Measurements from ENCODE around the gene SYT8. TPM values are rescaled to one million over a fixed set of nuclear protein-coding genes. Genes with fewer than 3 reads are reported as not detected.

Gene SYT8
- total RNA-seq, 1 experiment from 2014 or later: not detected

DNA sequence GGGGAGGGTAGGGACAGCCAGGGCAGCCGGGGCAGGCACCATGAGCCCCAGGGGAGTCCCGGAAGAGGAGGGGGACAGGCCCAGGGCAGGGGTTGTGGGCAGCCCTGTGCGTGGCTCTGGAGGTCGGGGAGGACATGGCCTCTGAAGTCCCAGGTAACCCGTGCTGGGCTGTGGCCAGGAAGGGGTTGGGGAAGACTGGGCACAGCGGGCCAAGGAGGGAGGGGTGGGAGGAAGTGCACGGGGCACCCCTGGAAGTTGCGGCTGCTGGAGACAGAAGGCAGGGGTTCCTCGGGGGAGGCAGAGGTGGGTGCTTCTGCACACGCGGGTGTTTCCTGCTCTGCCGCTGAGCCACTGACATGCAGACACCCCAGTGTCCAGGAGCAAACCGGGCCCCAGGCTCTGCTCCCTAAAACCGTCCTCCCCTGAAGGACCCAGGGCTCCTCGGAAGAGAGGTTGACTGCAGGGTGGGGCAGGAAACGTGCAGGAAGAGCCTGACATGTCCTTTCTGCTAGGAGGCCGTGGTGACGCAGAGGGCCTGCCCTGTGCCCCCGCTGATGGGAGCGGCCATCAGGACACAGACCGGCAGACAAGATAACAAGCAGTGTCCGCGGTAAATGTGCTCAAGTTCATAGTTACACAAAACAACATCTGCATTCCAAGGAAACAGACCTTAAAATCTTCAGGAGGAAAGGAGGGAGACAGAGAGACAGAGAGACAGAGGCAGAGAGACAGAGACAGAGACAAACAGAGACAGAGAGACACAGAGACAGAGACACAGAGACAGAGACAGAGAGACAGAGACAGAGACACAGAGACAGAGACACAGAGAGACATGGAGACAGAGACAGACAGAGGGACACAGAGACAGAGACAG, 9.7 kb downstream of the SYT8 start:
- no peak for DNase-seq (ENCODE audit: low spot score)

DNA sequence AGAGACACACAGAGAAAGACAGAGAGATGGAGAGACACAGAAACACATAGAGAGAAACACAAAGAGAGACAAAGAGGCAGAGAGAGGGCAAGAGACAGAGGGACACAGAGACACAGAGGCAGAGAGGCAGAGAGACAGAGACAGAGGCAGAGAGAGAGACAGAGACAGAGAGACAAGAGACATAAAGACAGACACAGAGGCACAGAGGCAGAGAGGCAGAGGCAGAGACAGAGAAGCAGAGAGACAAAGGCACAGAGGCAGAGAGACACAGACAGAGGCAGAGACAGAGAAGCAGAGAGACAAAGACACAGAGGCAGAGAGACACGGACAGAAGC, 10.3 kb downstream of the SYT8 start:
- no peak for DNase-seq (ENCODE audit: low spot score)

DNA sequence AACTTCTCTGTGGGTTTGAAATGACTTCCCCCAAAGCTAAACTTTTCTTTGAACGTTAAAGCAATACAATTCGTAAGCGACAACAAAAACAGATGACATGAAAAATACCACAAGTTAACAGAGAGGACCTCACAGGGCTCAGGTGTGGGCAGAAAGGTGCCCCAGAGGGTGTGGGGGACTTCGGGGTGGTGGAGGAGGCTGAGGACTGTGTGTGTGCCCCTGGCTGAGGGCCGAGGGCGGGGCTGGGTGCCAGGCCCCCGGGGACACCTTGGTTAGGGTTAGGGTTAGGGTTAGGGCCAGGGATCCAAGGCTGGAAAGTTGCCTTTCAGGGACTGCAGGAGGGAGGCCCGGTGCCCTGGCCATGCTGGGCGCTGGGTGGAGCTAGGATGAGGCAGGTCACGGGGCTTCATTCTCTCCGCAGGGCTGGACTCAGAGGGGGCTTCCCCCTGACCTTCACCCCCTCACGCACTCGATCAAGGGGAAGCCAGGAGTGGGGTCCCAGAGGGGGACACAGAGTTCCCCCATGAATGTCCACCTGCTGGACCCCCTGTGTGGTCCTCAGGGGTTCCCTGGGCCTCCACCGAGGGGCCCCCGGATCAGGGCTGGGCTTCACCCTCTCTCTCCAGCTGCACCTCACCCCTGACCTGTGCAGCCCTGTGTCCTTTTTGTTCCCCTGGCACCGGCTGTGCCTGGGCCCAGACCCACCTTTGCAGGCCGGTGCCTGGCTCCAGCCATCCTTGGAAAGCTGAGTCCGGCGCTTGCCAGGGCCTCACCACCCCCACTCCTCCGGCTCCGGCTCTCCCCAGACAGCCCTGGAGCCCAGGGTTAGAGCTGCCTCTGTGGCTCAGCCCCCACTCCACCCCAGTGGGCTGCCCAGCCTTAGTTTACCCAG, 11.0 kb downstream of the SYT8 start:
- no peak for DNase-seq (ENCODE audit: low spot score)

- DNase-seq (ENCODE audit: low spot score): no peak
Observed at GRCh38 chr11:1846453-1846932, 11.7 kb downstream of the SYT8 start.

GRCh38 chr11:1847006-1847735, 12.4 kb downstream of the SYT8 start:
- no peak for DNase-seq (ENCODE audit: low spot score)

GRCh38 chr11:1847926-1848639, 13.3 kb downstream of the SYT8 start:
- DNase-seq (ENCODE audit: low spot score): no peak

- no peak for DNase-seq (ENCODE audit: low spot score)
Observed at GRCh38 chr11:1848640-1849430, 14.0 kb downstream of the SYT8 start.

DNA sequence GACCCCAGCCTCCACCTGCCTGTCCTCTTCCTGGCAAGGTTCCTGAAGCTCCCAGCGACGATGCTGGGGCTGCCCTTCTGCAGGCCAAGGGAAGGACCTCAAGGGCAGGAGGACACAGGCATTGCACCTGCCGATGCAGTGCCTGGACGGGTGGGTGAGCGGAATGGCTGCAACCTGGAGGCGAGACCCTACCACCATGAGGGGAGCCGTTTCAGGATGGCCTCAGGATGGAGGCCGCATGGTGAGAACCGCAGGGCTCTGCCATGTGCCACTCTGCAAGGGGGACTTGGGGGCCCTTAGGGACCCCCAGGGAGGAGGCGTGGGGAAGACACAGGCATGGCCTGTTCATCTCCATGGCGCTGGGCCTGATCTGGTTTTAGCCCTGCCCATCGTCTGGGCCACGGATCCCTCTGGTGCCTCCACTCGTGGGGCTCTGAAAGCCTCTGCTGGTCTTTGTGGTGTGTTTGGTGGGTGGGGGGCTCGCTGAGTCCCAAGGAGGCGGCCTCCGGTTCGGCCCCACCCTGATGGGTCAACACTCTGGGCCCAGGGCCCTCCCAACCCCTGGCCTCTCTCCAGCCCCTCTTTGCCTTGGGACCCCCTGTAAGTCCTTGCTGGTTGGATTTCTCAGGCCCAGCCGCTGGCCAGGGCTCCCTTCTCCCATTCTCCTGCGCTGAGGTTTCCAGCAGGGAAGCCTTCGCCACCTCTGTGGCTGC, 16.8 kb downstream of the SYT8 start:
- DNase-seq (ENCODE audit: low spot score): no peak

DNA sequence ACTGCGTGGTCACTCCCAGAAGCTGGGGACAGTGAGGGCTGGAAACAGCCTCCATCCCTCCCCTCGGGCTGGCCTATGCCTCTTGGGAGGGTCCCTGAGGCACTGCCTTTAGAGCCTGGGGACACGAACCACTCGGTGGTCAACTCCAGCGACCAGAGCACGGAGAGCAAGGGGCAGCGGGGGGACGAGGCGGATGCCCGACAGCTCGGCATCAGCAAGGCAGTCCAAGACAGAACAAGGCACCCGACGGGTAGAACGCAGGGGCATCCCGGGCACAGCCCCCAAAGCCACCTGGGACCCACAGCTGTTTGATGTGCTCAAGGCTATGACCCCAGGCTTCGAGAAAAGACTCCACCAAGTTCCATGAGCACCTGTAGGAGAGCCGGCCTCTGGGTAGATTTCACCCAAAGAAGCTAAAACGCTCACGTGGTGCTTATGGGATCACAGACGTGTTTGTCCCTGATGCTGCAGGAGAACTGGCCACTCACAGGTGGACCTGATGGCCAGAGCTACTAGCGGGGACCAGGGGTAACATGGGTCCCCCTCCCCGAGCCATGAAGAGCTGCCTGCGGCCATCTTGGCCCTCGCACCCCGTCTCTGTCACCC, 17.6 kb downstream of the SYT8 start:
- DNase-seq (ENCODE audit: low spot score): no peak

DNA sequence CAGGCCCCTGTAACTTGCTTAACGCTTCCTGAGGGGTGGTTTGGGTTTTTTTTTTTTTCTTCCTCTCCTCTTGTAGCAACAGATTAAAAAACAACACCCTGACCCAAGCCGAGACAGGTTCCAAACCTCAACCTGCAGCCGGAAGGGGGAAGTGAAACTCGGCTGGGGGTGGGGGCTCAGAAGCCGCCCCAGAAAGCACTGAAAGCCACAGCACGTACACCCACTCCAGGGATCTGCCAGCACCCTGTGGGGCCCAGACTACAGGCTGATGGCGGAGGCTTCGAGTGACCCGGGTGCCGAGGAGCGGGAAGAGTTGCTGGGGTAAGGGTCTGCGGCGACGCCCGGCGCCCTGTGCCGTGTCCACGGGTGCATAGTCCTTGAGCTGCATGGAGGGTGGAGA, 18.1 kb downstream of the SYT8 start, which contains the start of gene LSP1:
Gene LSP1, plus strand, starts transcription at position 208 of the 400 bp plus-strand sequence. Its CDS starts 61 bp downstream, at position 269.
- no peak for DNase-seq (ENCODE audit: low spot score)

GRCh38 chr11:1853376-1854131, 18.8 kb downstream of the SYT8 start:
- no peak for DNase-seq (ENCODE audit: low spot score)

- no peak for DNase-seq (ENCODE audit: low spot score)
Observed at GRCh38 chr11:1854132-1854948, 19.6 kb downstream of the SYT8 start.

- DNase-seq (ENCODE audit: low spot score): no peak
Observed at GRCh38 chr11:1854949-1855885, 20.4 kb downstream of the SYT8 start.

DNA sequence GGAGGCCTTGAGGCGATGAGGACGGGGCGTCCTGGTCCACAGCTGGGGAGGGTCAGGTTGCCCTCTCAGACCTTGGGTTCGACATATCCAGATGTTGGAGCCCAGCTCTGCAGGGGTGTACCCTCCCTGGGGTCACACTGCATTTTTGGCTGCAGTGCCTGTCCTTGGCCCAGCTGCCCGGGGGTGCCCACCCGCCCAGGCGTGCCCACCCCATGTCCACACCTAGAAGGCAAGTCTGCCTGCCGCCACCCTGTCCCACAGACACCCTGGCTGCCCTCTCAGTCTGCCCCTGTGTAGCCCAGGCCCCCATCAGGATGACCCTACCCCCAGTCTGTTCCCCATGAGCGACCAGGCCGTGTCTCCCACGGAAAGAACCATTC, 21.1 kb downstream of the SYT8 start:
- no peak for DNase-seq (ENCODE audit: low spot score)

DNA sequence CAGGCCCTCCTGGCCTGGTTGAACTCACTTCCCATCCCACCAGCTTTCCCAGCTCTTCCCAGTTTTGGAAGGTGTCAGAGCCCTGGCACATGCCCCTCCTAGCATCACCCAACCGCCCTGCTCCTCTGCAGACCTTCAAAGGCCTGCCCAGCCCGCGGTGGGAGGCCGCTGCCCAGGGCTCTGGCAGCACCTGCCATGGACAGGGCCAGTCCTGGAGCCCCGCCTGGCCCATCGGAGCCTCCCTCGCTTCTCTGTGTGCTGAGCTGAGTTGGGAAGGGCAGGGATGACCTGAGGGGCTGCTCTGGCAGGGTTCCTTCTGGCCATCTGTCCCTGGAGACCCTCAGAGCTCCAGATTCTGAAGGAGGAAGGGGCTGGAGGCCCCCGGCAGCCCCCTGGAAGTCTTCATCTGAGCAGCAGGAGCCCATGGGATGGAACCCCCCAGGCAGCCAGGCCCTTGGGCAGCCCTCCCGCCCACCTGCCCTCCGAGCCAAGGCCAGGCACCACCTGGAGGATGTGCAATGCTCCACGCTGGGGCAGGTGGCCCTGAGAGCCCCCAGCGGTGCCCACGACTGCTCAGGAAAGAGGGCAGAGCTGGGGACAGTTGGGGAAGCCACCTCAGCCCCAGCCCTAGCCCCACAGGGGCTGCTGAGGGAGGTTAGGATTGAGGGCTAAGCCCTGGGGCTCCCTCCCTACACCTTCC, 21.7 kb downstream of the SYT8 start:
- no peak for DNase-seq (ENCODE audit: low spot score)

GRCh38 chr11:1857064-1857463, 22.3 kb downstream of the SYT8 start:
- no peak for DNase-seq (ENCODE audit: low spot score)
